ENCODE measurements around the gene CRLF1.
"Not testable (repeated sequence)": the region's sequence is repeated elsewhere in the genome, so short reads cannot be mapped to it uniquely, and the experiment has no call there.

CRLF1 gene

DNA sequence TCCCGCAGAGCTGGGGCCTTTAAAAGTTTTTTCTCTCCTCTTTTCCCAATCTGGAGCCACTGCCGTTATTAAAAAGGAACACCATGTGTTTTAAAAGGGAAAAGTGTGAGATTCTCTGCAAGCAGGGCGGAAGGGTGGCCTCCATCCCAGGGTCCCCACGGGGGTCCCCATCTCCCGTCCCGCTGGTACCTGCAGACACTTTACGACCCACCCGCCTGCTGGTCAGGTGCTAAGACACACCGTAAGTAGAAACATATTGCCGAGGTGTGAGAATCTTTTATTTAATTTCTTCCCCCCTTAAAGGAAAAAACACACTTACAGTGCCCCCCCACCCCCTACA, 1.8 kb downstream of the CRLF1 start:
- DNase-seq, result no peak
- in situ Hi-C loops (cut with HindIII; ENCODE audit: low pct_ligation_motif_present, low sequenced_read_pairs), result no loop called here
- Histone ChIP-seq H3K27me3 (replicated peaks) (peaks cover 57% of the 10 kb centered on the region), H3K36me3 (replicated peaks) (no peaks in the 10 kb centered on the region), H3K27ac (no peak overlapping the region), H3K4me3 (ENCODE audit: low read depth, low read length) (no peak overlapping the region)
- TF ChIP-seq, protein P1, sequence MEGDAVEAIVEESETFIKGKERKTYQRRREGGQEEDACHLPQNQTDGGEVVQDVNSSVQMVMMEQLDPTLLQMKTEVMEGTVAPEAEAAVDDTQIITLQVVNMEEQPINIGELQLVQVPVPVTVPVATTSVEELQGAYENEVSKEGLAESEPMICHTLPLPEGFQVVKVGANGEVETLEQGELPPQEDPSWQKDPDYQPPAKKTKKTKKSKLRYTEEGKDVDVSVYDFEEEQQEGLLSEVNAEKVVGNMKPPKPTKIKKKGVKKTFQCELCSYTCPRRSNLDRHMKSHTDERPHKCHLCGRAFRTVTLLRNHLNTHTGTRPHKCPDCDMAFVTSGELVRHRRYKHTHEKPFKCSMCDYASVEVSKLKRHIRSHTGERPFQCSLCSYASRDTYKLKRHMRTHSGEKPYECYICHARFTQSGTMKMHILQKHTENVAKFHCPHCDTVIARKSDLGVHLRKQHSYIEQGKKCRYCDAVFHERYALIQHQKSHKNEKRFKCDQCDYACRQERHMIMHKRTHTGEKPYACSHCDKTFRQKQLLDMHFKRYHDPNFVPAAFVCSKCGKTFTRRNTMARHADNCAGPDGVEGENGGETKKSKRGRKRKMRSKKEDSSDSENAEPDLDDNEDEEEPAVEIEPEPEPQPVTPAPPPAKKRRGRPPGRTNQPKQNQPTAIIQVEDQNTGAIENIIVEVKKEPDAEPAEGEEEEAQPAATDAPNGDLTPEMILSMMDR (IDR thresholded peaks at IDR 0.05; ENCODE audit: low read depth, low read length, missing control alignments), result no peak

DNA sequence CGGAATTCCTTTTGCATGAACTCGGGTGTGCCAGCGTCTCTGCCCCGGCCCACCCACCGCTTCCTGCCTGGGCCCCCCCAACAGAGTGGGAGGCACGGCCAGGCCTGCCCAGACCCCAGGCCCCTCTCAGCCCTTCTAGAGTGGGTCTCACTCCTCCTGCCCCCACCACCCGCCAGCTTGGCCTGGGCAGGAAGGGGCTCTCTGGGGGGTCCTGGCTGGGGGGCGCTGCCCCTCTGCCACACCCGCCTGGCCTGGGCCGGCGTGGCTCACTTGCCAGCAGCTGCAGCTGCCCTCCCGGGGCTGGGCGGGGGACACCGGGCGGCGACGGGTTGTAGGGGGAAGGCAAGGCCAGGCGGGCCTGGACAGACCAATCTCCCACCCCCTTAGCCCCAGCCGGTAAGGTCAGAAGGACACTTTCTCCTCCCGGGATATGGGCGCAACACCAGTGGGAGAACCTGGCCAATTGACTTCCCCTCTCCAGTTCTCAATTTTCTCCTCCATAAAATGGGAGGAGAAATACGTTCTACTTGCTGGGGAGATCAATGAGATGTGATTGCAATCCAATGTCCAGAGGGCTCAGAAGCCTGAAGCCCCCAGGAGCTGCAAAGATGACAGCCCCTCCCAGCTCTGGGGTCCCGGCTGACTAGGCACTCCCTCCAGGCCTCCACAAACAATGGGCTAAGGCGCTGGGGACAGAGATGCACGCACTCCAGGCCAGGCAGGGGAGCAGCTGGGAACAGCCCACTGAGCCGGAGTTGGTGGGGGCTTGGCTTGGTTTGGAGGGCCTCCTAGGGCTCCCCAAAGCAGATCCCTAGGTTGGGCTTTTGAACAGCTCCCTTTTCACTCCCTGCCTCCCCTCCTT, 2.4 kb downstream of the CRLF1 start:
- in situ Hi-C loops (cut with HindIII; ENCODE audit: low pct_ligation_motif_present, low sequenced_read_pairs), result no loop called here
- Histone ChIP-seq H3K4me3 (ENCODE audit: low read depth, low read length) (no peak overlapping the region), H3K27me3 (replicated peaks) (peaks cover 51% of the 10 kb centered on the region), H3K36me3 (replicated peaks) (no peaks in the 10 kb centered on the region), H3K27ac (no peak overlapping the region)
- TF ChIP-seq, protein P1 (IDR thresholded peaks at IDR 0.05; ENCODE audit: low read depth, low read length, missing control alignments), result no peak
- DNase-seq, result no peak

DNA sequence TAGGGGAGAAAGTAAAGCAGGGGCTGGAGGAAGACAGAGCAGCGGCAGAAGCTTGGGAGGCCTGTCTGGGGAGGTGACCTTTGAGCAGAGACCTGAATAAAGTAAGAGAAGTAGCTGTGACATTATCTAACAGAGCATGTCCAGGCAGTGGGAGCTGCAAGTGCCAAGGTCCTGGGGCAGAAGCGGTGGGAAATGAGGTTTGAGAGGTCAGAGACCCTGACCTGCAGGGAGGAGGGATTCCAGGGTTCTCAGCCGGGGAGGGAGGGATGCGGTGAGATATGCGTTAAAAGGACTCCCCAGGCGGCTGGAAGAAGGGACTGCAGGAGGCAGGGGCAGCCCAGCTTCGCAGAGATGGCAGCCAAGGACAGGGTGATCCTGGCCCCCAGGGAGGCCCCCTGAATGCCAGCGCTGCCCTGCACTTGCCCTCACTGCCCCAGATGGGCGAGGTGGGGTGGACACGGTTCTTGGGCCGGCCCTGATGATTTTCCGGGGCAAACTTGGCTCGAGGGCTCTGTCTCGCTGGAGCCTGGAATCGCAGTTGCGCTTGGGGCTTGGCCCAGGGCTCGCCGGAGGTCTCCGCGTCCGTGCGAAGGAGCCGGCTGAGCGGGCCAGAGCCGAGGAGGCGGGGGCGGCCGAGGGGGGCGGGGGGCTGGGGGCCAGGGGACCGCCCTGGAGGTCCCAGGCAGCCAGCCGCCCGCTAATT, 3.2 kb downstream of the CRLF1 start:
- Histone ChIP-seq H3K36me3 (replicated peaks) (no peaks in the 10 kb centered on the region), H3K27ac (no peak overlapping the region), H3K4me3 (ENCODE audit: low read depth, low read length) (peak overlapping the region; percentile 34), H3K27me3 (replicated peaks) (peaks cover 44% of the 10 kb centered on the region)
- TF ChIP-seq, protein P1 (IDR thresholded peaks at IDR 0.05; ENCODE audit: low read depth, low read length, missing control alignments), result peak; percentile 67
- in situ Hi-C loops (cut with HindIII; ENCODE audit: low pct_ligation_motif_present, low sequenced_read_pairs), result no loop called here
- DNase-seq, result no peak

DNA sequence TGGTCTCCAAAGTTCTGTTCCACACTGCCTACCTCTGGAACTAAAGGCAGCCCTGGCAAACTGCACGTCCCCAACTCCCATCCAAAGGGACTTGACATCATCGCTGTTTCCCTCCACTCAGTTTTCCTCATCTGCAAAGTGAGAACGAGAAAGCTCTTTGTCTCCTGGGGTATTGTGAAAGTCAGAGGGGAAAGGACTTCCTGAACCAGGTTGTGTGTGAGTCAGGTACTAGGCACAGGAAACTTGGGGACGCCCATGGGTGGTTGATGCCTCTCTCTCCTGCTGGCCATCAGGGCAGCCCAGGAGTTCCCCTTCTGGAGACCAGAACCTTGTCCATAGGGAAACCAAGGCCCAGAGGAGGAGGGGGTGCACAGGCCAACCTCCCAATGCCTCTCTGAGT, 4.7 kb downstream of the CRLF1 start:
- TF ChIP-seq, protein P1 (IDR thresholded peaks at IDR 0.05; ENCODE audit: low read depth, low read length, missing control alignments), result no peak
- DNase-seq, result no peak
- no peaks in the 10 kb centered on the region for H3K36me3 ChIP-seq (replicated peaks)
- no peak overlapping the region for H3K27ac ChIP-seq
- H3K27me3 ChIP-seq (replicated peaks), result peaks cover 32% of the 10 kb centered on the region
- in situ Hi-C loops (cut with HindIII; ENCODE audit: low pct_ligation_motif_present, low sequenced_read_pairs), result no loop called here
- H3K4me3 ChIP-seq (ENCODE audit: low read depth, low read length), result no peak overlapping the region

DNA sequence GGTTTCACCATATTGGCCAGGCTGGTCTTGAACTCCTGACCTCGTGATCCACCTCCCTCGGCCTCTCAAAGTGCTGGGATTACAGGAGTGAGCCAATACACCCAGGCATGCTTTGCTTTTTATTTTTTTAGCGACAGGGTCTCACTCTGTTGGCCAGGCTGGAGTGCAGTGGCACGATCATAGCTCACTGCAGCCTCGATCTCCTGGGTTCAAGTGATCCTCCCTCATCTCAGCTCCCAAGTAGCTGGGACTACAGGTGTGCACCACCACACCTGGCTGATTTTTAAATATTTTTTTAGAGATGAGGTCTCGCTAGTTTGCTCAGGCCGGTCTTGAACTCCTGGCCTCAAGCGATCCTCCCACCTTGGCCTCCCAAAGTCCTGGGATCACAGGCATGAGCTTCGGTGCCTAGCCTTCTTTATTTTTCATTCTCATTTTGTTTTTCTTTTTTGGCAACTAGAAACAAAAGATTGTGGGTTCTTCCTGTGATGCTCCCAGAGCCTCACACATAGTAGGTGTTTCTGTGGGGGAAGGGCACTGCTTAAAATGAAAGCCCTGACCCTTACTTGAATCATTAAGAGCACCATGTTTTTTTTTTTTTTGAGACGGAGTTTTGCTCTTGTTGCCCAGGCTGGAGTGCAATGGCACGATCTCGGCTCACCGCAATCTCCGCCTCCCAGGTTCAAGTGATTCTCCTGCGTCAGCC, 5.8 kb downstream of the CRLF1 start:
- DNase-seq; H3K27ac ChIP-seq; in situ Hi-C loops (cut with HindIII; ENCODE audit: low pct_ligation_motif_present, low sequenced_read_pairs); H3K36me3 ChIP-seq (replicated peaks); H3K4me3 ChIP-seq (ENCODE audit: low read depth, low read length): not testable (repeated sequence)
- peaks cover 25% of the 10 kb centered on the region for H3K27me3 ChIP-seq (replicated peaks)

DNA sequence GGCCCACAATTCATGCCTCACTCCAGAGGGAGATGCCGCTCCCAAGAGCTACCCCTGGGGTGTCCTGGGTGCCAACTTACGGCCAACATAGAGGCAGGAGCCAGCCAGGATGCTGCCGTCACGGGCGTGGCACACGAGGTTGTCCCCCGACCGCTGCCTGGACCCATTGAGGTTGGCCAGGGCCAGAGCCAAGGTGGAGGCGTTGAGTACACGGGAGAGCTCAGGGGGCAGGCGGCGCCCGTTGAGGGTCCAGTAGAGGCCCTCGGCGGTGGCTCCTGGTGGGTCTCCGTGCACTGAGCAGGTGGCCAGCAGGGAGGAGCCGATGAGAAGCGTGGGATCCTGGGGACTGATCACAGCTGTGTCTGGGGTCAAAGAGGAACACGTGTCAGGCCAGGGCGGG, 7.1 kb downstream of the CRLF1 start:
- Histone ChIP-seq H3K27ac (no peak overlapping the region), H3K27me3 (replicated peaks) (peaks cover 13% of the 10 kb centered on the region), H3K4me3 (ENCODE audit: low read depth, low read length) (no peak overlapping the region), H3K36me3 (replicated peaks) (no peaks in the 10 kb centered on the region)
- DNase-seq, result no peak
- TF ChIP-seq, protein P1 (IDR thresholded peaks at IDR 0.05; ENCODE audit: low read depth, low read length, missing control alignments), result no peak
- in situ Hi-C loops (cut with HindIII; ENCODE audit: low pct_ligation_motif_present, low sequenced_read_pairs), result loop anchor here (25.0 kb wide), 1 partner anchor 263 kb away; no protein-coding TSS in a partner anchor
